K562 (cell line): Measurements from ENCODE around the gene MMEL1. TPM values are rescaled to one million over a fixed set of nuclear protein-coding genes. Genes with fewer than 3 reads are reported as not detected.

Experiments used
- ATAC-seq: fragments of 200-7000 bp; cut with Tn5 transposase; 3 replicates; pipeline ENCODE4 v1.9.1; 2020; ENCODE audit warnings: moderate library complexity
- BruUV-seq: library from RNA; stranded (reverse); fragments of 400-500 nt; replicated peaks from 2 replicates; lab custom pipeline; 2021; lab: Mats Ljungman, UMichigan
- CTCF ChIA-PET: fragments of 300-600 bp; formaldehyde crosslinking; extraction: SDS; loops from one replicate; lab custom pipeline; 2021; ENCODE audit warnings: low intra/inter-chr PET ratio; lab: Yijun Ruan, JAX
- POLR2A ChIA-PET: fragments of 300-600, 350-650 bp; sonication (Branson Sonifier 250); formaldehyde crosslinking; extraction: SDS; loops from one replicate; lab custom pipeline; 2021; ENCODE audit warnings: antibody characterized with exemption, inconsistent platforms; lab: Yijun Ruan, JAX
- DNase-seq, 4 experiments: peaks; one replicate each; pipeline versions ENCODE4 v3.0.0 to v3.0.0-alpha.2; 2011 to 2018; ENCODE audit warnings: low spot score in 3 of 4, mixed read lengths in 3 of 4; ENCODE audit errors: extremely low read depth in 1 of 4
- FAIRE-seq: peaks from 2 replicates; lab custom pipeline; 2011; peaks lifted over from hg19 to GRCh38; lab: Jason Lieb, UNC
- H2AFZ ChIP-seq: 2 replicates; pipeline ENCODE4 v1.6.0; 2011; ENCODE audit warnings: low read depth, low read length, control low read depth, inconsistent platforms
- H3K27ac ChIP-seq: fragments of 200-600 bp; 3 replicates; pipeline ENCODE4 v1.8.0; 2011; ENCODE audit warnings: low read depth, mild to moderate bottlenecking, control low read depth, inconsistent platforms, low read length, moderate library complexity, mixed read lengths; ENCODE audit errors: extremely low read depth
- H3K27me3 ChIP-seq, 2 experiments: fragments of 300-600 bp in 1 of 2; 2 replicates in 1 of 2; 3 replicates in 1 of 2; pipeline versions ENCODE4 v1.6.0 to v1.8.0; 2011; ENCODE audit warnings: inconsistent platforms in 2 of 2, low read length in 2 of 2, mild to moderate bottlenecking in 1 of 2, mixed read lengths in 1 of 2, moderate library complexity in 1 of 2; ENCODE audit not compliant: control insufficient read depth in 2 of 2, insufficient read depth in 2 of 2
- H3K36me3 ChIP-seq: fragments of 300-600 bp; 3 replicates; pipeline ENCODE4 v1.8.0; 2011; ENCODE audit warnings: mild to moderate bottlenecking, low read length, inconsistent platforms; ENCODE audit not compliant: control insufficient read depth, insufficient read depth
- H3K4me1 ChIP-seq, 2 experiments: fragments of 200-600 bp in 1 of 2; replicated peaks in 1 of 2; 2 replicates in 1 of 2; 3 replicates in 1 of 2; pipeline versions ENCODE4 v1.5.1 to v1.8.0; 2011; ENCODE audit warnings: inconsistent platforms in 2 of 2, low read length in 2 of 2, mild to moderate bottlenecking in 1 of 2, mixed read lengths in 1 of 2, moderate library complexity in 1 of 2; ENCODE audit not compliant: control insufficient read depth in 2 of 2, insufficient read depth in 2 of 2
- H3K4me2 ChIP-seq: 2 replicates; pipeline ENCODE4 v1.6.1; 2011; ENCODE audit warnings: low read length, control low read depth, inconsistent platforms, mixed read lengths; ENCODE audit not compliant: insufficient read depth
- H3K4me3 ChIP-seq: fragments of 200-600 bp; sonication (generic), shearing (Covaris generic); 2 replicates; pipeline ENCODE4 v1.5.1; 2016; ENCODE audit warnings: control low read depth, inconsistent platforms
- H3K79me2 ChIP-seq: fragments of 200-600 bp; 3 replicates; pipeline ENCODE4 v1.8.0; 2011; ENCODE audit warnings: low read length, inconsistent platforms; ENCODE audit not compliant: control insufficient read depth, insufficient read depth
- H3K9ac ChIP-seq, 2 experiments: 2 replicates each; pipeline versions ENCODE4 v1.6.0 to v1.6.1; 2011; ENCODE audit warnings: low read depth in 2 of 2, low read length in 2 of 2, control low read depth in 1 of 2, inconsistent platforms in 1 of 2, mild to moderate bottlenecking in 1 of 2, mixed read lengths in 1 of 2; ENCODE audit not compliant: insufficient read depth in 1 of 2
- H3K9me1 ChIP-seq: one replicate; pipeline ENCODE4 v1.6.0; 2011; ENCODE audit warnings: inconsistent platforms, mild to moderate bottlenecking, low read length, moderate library complexity; ENCODE audit not compliant: control insufficient read depth, insufficient read depth
- H3K9me3 ChIP-seq: replicated peaks from 2 replicates; pipeline ENCODE4 v1.5.1; 2011; ENCODE audit warnings: low read depth, low read length, inconsistent platforms; ENCODE audit not compliant: control insufficient read depth, insufficient read depth
- H4K20me1 ChIP-seq: replicated peaks from 2 replicates; pipeline ENCODE4 v1.6.1; 2011; ENCODE audit warnings: low read length, inconsistent platforms, mixed read lengths; ENCODE audit not compliant: control insufficient read depth, insufficient read depth
- CHD2 ChIP-seq: IDR thresholded peaks from 2 replicates; pipeline ENCODE4 v1.6.1; 2011; ENCODE audit warnings: low read depth, low read length
- HLTF ChIP-seq: fragments of 450-650 bp; IDR thresholded peaks from 2 replicates; pipeline ENCODE4 v1.6.1; 2016
- L3MBTL2 ChIP-seq: fragments of 450-650 bp; IDR thresholded peaks from 2 replicates; pipeline ENCODE4 v1.6.1; 2016; ENCODE audit warnings: mild to moderate bottlenecking, moderate library complexity
- LEF1 ChIP-seq: fragments of 450-650 bp; IDR thresholded peaks from 2 replicates; pipeline ENCODE4 v1.6.1; 2016; ENCODE audit warnings: mild to moderate bottlenecking
- MYBL2 ChIP-seq, 2 experiments: fragments of 450-650 bp in 1 of 2; sonication (generic) in 1 of 2; formaldehyde crosslinking in 1 of 2; IDR thresholded peaks; 2 replicates each; pipeline versions ENCODE4 v1.6.1 to v1.8.1; 2017 to 2022; ENCODE audit warnings: borderline replicate concordance in 1 of 2, inconsistent platforms in 1 of 2, low read depth in 1 of 2, mild to moderate bottlenecking in 1 of 2, missing genetic modification reagents in 1 of 2, moderate library complexity in 1 of 2
- PKNOX1 ChIP-seq: fragments of 450-650 bp; IDR thresholded peaks from 2 replicates; pipeline ENCODE4 v1.6.1; 2016
- ZNF511 ChIP-seq: sonication (generic); formaldehyde crosslinking; IDR thresholded peaks from 2 replicates; pipeline ENCODE4 v1.8.0; 2022; ENCODE audit warnings: mild to moderate bottlenecking, missing genetic modification reagents
- WGBS: fragments of 100-300 bp; shearing (Covaris generic); methylation state at CpG from one replicate; pipeline ENCODE4 v1.1.6; 2016; ENCODE audit warnings: low coverage, mixed read lengths; ENCODE audit not compliant: insufficient coverage; ENCODE audit errors: missing lambda C conversion rate; 5-methylcytosine and 5-hydroxymethylcytosine counted together
- in situ Hi-C: fragments of 300-500 bp; cut with MboI; formaldehyde crosslinking; loops from 4 replicates; pipeline ENCODE4 v1.15.0; 2018; ENCODE audit warnings: inconsistent platforms, mixed read lengths
- intact Hi-C: fragments of 100-400 bp; cut with micrococcal nuclease; formaldehyde crosslinking; loops from 2 replicates; pipeline ENCODE4 v1.14.2; 2022
- polyA plus RNA-seq, 8 experiments: library from polyadenylated mRNA; depleted of rRNA in 4 of 8; stranded (reverse) in 5 of 8; unstranded in 3 of 8; fragments of >200 nt; fragmentation: Nextera tagmentation in 2 of 8; fragmentation: Illumina TruSeq in 1 of 8; extraction: Ambion mirVana in 2 of 8; extraction: Trizol in 1 of 8; gene quantifications; 2 replicates each; pipeline versions ENCODE4 v1.2.1 to v1.2.3, GENCODE V29; 2011 to 2014; ENCODE audit warnings: inconsistent platforms in 1 of 8, missing spikeins in 1 of 8
- total RNA-seq, 7 experiments: library from RNA; depleted of rRNA in 6 of 7; stranded (reverse); fragments of >200 nt in 6 of 7; fragmentation: Illumina TruSeq in 2 of 7; extraction: Trizol in 2 of 7; gene quantifications; 2 replicates each; pipeline versions ENCODE4 v1.2.1 to v1.2.3, GENCODE V29; 2011 to 2021; ENCODE audit warnings: low replicate concordance in 1 of 7
- TF ChIP-seq, protein P1 (sequence below), 2 experiments: IDR thresholded peaks; 2 replicates each; pipeline ENCODE4 v1.6.1; 2011; ENCODE audit warnings: borderline replicate concordance in 1 of 2, control low read depth in 1 of 2, low read depth in 1 of 2, low read length in 1 of 2, mild to moderate bottlenecking in 1 of 2, mixed read lengths in 1 of 2, moderate library complexity in 1 of 2; ENCODE audit not compliant: insufficient read depth in 1 of 2, insufficient read length in 1 of 2, poor library complexity in 1 of 2, severe bottlenecking in 1 of 2; ENCODE audit errors: extremely low read depth in 1 of 2

MMEL1 gene
- total and polyA plus RNA-seq, 9 of the 15 experiments (the other 6 are each of a cell fraction or from before 2014, with no cell fraction given): not detected

- POLR2A ChIA-PET: interaction anchor here (1.2 kb wide), 1 partner anchor 9 kb away, joined by 3 read pairs; no protein-coding TSS in a partner anchor
- intact Hi-C loops (no loop called here), in situ Hi-C loops (no loop called here)
- ATAC-seq: peak; percentile 86
- Histone ChIP-seq H3K36me3 (no peaks in the 10 kb centered on the region), H3K4me3 (no peak overlapping the region), H4K20me1 (no peaks in the 10 kb centered on the region), H3K79me2 (no peaks in the 10 kb centered on the region), H3K27ac (no peak overlapping the region), H3K4me1 (peaks cover 4% of the 10 kb centered on the region in 2 experiments; a peak in 3 of 5 replicates), H3K9me3 (no peaks in the 10 kb centered on the region), H3K9me1 (no peaks in the 10 kb centered on the region), H3K4me2 (no peak overlapping the region), H3K9ac (no peak overlapping the region), H3K27me3 (peaks cover 0 to 25% of the 10 kb centered on the region in 2 experiments; a peak in 3 of 5 replicates), H2AFZ (peak overlapping the region; percentile 61)
- peak; percentile 54 for FAIRE-seq
- WGBS: 12% methylated on average over 13 of the region's 13 CpGs
- peak in 1 of 4 experiments; percentile 28 for DNase-seq
- CTCF ChIA-PET: no interaction called here
- no TSS peak for BruUV-seq
- TF ChIP-seq MYBL2 (IDR thresholded peaks at IDR 0.05; ENCODE audit: low read depth) (peak; percentile 55; the same call in 1 of the 2 replicates), MYBL2 (CRISPR knock-in tag; IDR thresholded peaks at IDR 0.05; ENCODE audit: borderline replicate concordance) (no peak), ZNF511 (CRISPR knock-in tag) (no peak), L3MBTL2 (peak; percentile 88), CHD2 (peak; percentile 96), PKNOX1 (peak; percentile 25; the same call in 1 of the 2 replicates), HLTF (no peak), LEF1 (no peak)
- TF ChIP-seq, protein P1, sequence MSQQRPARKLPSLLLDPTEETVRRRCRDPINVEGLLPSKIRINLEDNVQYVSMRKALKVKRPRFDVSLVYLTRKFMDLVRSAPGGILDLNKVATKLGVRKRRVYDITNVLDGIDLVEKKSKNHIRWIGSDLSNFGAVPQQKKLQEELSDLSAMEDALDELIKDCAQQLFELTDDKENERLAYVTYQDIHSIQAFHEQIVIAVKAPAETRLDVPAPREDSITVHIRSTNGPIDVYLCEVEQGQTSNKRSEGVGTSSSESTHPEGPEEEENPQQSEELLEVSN (IDR thresholded peaks at IDR 0.05; ENCODE audit: borderline replicate concordance in 1 of 2, extremely low read depth in 1 of 2, insufficient read depth in 1 of 2, insufficient read length in 1 of 2, low read depth in 1 of 2, low read length in 1 of 2, poor library complexity in 1 of 2, severe bottlenecking in 1 of 2): peak in 1 of 2 experiments; percentile 20
Measured at GRCh38 chr1:2624735-2625300, 8.0 kb downstream of the MMEL1 start.
